K562 (cell line): ENCODE results near the gene ZMYND8. TPM values are rescaled to one million over a fixed set of nuclear protein-coding genes. Genes with fewer than 3 reads are reported as not detected.

Experiments used
- CUX1 ChIP-seq: fragments of 200-800 bp; sonication (Bioruptor generic); IDR thresholded peaks from 2 replicates; pipeline ENCODE4 v1.6.1; 2016; ENCODE audit warnings: missing genetic modification characterization, missing compliant biosample characterization
- NFE2L1 ChIP-seq: fragments of 450-650 bp; IDR thresholded peaks from 2 replicates; pipeline ENCODE4 v1.6.1; 2016; ENCODE audit warnings: missing genetic modification characterization, low read depth, mild to moderate bottlenecking, missing compliant biosample characterization, moderate library complexity, borderline replicate concordance
- SNAPC5 ChIP-seq: fragments of 250-450 bp; sonication (Bioruptor Pico); IDR thresholded peaks from 2 replicates; pipeline ENCODE4 v1.8.0; 2021; ENCODE audit warnings: moderate library complexity, mild to moderate bottlenecking, inconsistent platforms
- XRCC4 ChIP-seq: IDR thresholded peaks from one replicate; pipeline ENCODE4 v1.6.1; 2011; ENCODE audit not compliant: insufficient read depth, insufficient read length; ENCODE audit errors: extremely low read depth
- polyA plus RNA-seq, 8 experiments: library from polyadenylated mRNA; depleted of rRNA in 4 of 8; stranded (reverse) in 5 of 8; unstranded in 3 of 8; fragments of >200 nt; fragmentation: Nextera tagmentation in 2 of 8; fragmentation: Illumina TruSeq in 1 of 8; extraction: Ambion mirVana in 2 of 8; extraction: Trizol in 1 of 8; gene quantifications; 2 replicates each; pipeline versions ENCODE4 v1.2.1 to v1.2.3, GENCODE V29; 2011 to 2014; ENCODE audit warnings: inconsistent platforms in 1 of 8, missing spikeins in 1 of 8
- total RNA-seq, 7 experiments: library from RNA; depleted of rRNA in 6 of 7; stranded (reverse); fragments of >200 nt in 6 of 7; fragmentation: Illumina TruSeq in 2 of 7; extraction: Trizol in 2 of 7; gene quantifications; 2 replicates each; pipeline versions ENCODE4 v1.2.1 to v1.2.3, GENCODE V29; 2011 to 2021; ENCODE audit warnings: low replicate concordance in 1 of 7

ZMYND8 gene
- total and polyA plus RNA-seq, 9 of the 15 experiments (the other 6 are each of a cell fraction or from before 2014, with no cell fraction given): 31.8 to 148 (median 71.9) TPM

GRCh38 chr20:47319517-47320252, 36.8 kb downstream of the ZMYND8 start (continued):
- peak; percentile 45; the same call in 1 of the 2 replicates for TF ChIP-seq CUX1 (CRISPR knock-in tag)
- TF ChIP-seq NFE2L1: no peak
- TF ChIP-seq SNAPC5: no peak
- TF ChIP-seq XRCC4: no peak
